HepG2 (cell line): Measurements from ENCODE around the gene WNT6. TPM values are rescaled to one million over a fixed set of nuclear protein-coding genes. Genes with fewer than 3 reads are reported as not detected.
A peak's percentile ranks its signal among the peaks of the same experiment; 100 is the strongest.

Experiments
- BCL6 ChIP-seq: IDR thresholded peaks from 2 replicates; pipeline ENCODE4 v1.6.1; 2016; ENCODE audit warnings: missing genetic modification reagents, missing compliant biosample characterization
- BORCS8-MEF2B ChIP-seq: sonication (generic); formaldehyde crosslinking; IDR thresholded peaks from 2 replicates; pipeline ENCODE4 v1.8.0; 2022; ENCODE audit warnings: mild to moderate bottlenecking, missing genetic modification reagents
- GFI1 ChIP-seq: sonication (generic); formaldehyde crosslinking; IDR thresholded peaks from 2 replicates; pipeline ENCODE4 v1.5.0; 2020; ENCODE audit warnings: missing genetic modification reagents, mild to moderate bottlenecking, borderline replicate concordance
- KAT2B ChIP-seq: fragments of 150-350 bp; IDR thresholded peaks from 2 replicates; pipeline ENCODE4 v1.6.1; 2014; ENCODE audit warnings: low read depth, low read length, borderline replicate concordance
- POLR2G ChIP-seq: fragments of 200-400 bp; formaldehyde crosslinking; IDR thresholded peaks from 2 replicates; pipeline ENCODE4 v1.6.1; 2018; ENCODE audit warnings: mild to moderate bottlenecking, low read depth, low read length, moderate library complexity
- RAD21 ChIP-seq: fragments of 450-650 bp; formaldehyde crosslinking; IDR thresholded peaks from 2 replicates; pipeline ENCODE4 v1.5.0; 2020; ENCODE audit warnings: mild to moderate bottlenecking
- RFXANK ChIP-seq: IDR thresholded peaks from 2 replicates; pipeline ENCODE4 v1.6.1; 2016
- SIX4 ChIP-seq: sonication (generic); formaldehyde crosslinking; IDR thresholded peaks from 2 replicates; pipeline ENCODE4 v1.4.0; 2020; ENCODE audit warnings: missing genetic modification reagents
- ZFP41 ChIP-seq: sonication (generic); formaldehyde crosslinking; IDR thresholded peaks from 2 replicates; pipeline ENCODE4 v1.4.0; 2020; ENCODE audit warnings: mild to moderate bottlenecking, missing genetic modification reagents, borderline replicate concordance
- ZNF136 ChIP-seq: sonication (generic); formaldehyde crosslinking; IDR thresholded peaks from 2 replicates; pipeline ENCODE4 v1.8.1; 2022; ENCODE audit warnings: low read depth, mild to moderate bottlenecking, moderate library complexity, missing genetic modification reagents
- ZNF30 ChIP-seq: sonication (generic); formaldehyde crosslinking; IDR thresholded peaks from 2 replicates; pipeline ENCODE4 v1.5.0; 2020; ENCODE audit warnings: mild to moderate bottlenecking, missing genetic modification reagents
- ZNF33A ChIP-seq: sonication (generic); formaldehyde crosslinking; IDR thresholded peaks from 2 replicates; pipeline ENCODE4 v1.5.1; 2020; ENCODE audit warnings: missing genetic modification reagents, mild to moderate bottlenecking, moderate library complexity, borderline replicate concordance
- ZNF446 ChIP-seq: sonication (generic); formaldehyde crosslinking; IDR thresholded peaks from 2 replicates; pipeline ENCODE4 v1.5.0; 2020; ENCODE audit warnings: mild to moderate bottlenecking, missing genetic modification reagents
- polyA plus RNA-seq, 8 experiments: library from polyadenylated mRNA; depleted of rRNA in 3 of 8; stranded (reverse) in 7 of 8; unstranded in 1 of 8; fragments of >200 nt; fragmentation: Illumina TruSeq in 4 of 8; extraction: Trizol in 4 of 8; gene quantifications; 2 replicates each; pipeline versions ENCODE4 v1.2.1 to v1.2.3, GENCODE V29; 2011 to 2016; ENCODE audit warnings: low read depth in 4 of 8, missing spikeins in 1 of 8, mixed read lengths in 1 of 8; ENCODE audit not compliant: insufficient read depth in 1 of 8
- total RNA-seq, 5 experiments: library from RNA; depleted of rRNA; stranded (reverse); fragments of >200 nt; fragmentation: Illumina TruSeq; extraction: Trizol; gene quantifications; 2 replicates each; pipeline ENCODE4 v1.2.3, GENCODE V29; 2016; ENCODE audit warnings: low read depth in 1 of 5
- TF ChIP-seq, protein P1 (sequence below), 2 experiments: fragments of 450-650 bp in 1 of 2; sonication (generic) in 1 of 2; formaldehyde crosslinking in 1 of 2; IDR thresholded peaks; 2 replicates each; pipeline versions ENCODE4 v1.6.1 to v1.8.0; 2016 to 2022; ENCODE audit warnings: antibody characterized with exemption in 1 of 2, mild to moderate bottlenecking in 1 of 2, missing genetic modification reagents in 1 of 2
- TF ChIP-seq, protein P2 (sequence below): sonication (generic); formaldehyde crosslinking; IDR thresholded peaks from 2 replicates; pipeline ENCODE4 v1.8.1; 2023; ENCODE audit warnings: mild to moderate bottlenecking, moderate library complexity, missing genetic modification reagents
- TF ChIP-seq, protein P3 (sequence below): sonication (generic); formaldehyde crosslinking; IDR thresholded peaks from 2 replicates; pipeline ENCODE4 v1.5.1; 2020; ENCODE audit warnings: missing genetic modification reagents, mild to moderate bottlenecking, borderline replicate concordance

WNT6 gene
- total and polyA plus RNA-seq, 2 of the 13 experiments (the other 11 are each of a cell fraction or from before 2014, with no cell fraction given), result 0.20 TPM; not detected in 1

DNA sequence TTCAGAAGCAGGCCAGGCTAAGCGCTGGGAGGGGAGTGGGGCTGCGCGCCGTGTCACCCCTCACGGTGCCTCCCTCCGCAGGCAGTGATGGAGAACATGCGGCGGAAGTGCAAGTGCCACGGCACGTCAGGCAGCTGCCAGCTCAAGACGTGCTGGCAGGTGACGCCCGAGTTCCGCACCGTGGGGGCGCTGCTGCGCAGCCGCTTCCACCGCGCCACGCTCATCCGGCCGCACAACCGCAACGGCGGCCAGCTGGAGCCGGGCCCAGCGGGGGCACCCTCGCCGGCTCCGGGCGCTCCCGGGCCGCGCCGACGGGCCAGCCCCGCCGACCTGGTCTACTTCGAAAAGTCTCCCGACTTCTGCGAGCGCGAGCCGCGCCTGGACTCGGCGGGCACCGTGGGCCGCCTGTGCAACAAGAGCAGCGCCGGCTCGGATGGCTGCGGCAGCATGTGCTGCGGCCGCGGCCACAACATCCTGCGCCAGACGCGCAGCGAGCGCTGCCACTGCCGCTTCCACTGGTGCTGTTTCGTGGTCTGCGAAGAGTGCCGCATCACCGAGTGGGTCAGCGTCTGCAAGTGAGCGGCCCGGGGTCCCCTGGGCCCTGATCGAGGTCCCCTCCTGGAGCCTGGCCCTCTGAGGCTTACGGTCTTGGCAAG, 33.2 kb downstream of the WNT6 start (continued):
- TF ChIP-seq, protein P1, sequence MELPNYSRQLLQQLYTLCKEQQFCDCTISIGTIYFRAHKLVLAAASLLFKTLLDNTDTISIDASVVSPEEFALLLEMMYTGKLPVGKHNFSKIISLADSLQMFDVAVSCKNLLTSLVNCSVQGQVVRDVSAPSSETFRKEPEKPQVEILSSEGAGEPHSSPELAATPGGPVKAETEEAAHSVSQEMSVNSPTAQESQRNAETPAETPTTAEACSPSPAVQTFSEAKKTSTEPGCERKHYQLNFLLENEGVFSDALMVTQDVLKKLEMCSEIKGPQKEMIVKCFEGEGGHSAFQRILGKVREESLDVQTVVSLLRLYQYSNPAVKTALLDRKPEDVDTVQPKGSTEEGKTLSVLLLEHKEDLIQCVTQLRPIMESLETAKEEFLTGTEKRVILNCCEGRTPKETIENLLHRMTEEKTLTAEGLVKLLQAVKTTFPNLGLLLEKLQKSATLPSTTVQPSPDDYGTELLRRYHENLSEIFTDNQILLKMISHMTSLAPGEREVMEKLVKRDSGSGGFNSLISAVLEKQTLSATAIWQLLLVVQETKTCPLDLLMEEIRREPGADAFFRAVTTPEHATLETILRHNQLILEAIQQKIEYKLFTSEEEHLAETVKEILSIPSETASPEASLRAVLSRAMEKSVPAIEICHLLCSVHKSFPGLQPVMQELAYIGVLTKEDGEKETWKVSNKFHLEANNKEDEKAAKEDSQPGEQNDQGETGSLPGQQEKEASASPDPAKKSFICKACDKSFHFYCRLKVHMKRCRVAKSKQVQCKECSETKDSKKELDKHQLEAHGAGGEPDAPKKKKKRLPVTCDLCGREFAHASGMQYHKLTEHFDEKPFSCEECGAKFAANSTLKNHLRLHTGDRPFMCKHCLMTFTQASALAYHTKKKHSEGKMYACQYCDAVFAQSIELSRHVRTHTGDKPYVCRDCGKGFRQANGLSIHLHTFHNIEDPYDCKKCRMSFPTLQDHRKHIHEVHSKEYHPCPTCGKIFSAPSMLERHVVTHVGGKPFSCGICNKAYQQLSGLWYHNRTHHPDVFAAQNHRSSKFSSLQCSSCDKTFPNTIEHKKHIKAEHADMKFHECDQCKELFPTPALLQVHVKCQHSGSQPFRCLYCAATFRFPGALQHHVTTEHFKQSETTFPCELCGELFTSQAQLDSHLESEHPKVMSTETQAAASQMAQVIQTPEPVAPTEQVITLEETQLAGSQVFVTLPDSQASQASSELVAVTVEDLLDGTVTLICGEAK (IDR thresholded peaks at IDR 0.05), result no peak
- TF ChIP-seq, protein P1 (CRISPR knock-in tag; IDR thresholded peaks at IDR 0.05), result peak; percentile 60; the same call in 1 of the 2 replicates
- TF ChIP-seq ZNF33A (CRISPR knock-in tag) (no peak), ZFP41 (CRISPR knock-in tag) (no peak), RFXANK (CRISPR knock-in tag) (no peak), ZNF30 (CRISPR knock-in tag) (no peak), BORCS8-MEF2B (CRISPR knock-in tag) (no peak; the same call in 1 of the 2 replicates), ZNF446 (CRISPR knock-in tag) (peak; percentile 81; the same call in 1 of the 2 replicates), SIX4 (CRISPR knock-in tag) (no peak), POLR2G (no peak), KAT2B (no peak), ZNF136 (no peak), BCL6 (CRISPR knock-in tag) (no peak; the same call in 1 of the 2 replicates), RAD21 (CRISPR knock-in tag) (peak; percentile 74), GFI1 (CRISPR knock-in tag) (no peak)
- TF ChIP-seq, protein P2, sequence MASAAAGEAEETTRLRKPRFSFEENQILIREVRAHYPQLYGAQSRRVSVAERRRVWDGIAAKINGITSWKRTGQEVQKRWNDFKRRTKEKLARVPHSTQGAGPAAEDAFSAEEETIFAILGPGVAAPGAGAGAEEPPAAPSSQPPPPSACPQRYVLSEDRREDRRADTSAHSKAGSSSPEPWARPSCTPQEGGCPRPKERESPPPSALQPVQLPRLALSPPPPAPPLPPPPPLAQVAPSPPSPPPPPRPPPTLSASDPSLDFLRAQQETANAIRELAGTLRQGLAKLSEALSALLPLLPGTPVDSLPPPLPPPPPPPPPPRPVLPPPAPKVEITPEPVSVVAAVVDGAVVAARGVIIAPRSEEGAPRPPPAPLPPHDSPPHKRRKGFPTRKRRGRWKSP (CRISPR knock-in tag), result peak; percentile 71
- TF ChIP-seq, protein P3, sequence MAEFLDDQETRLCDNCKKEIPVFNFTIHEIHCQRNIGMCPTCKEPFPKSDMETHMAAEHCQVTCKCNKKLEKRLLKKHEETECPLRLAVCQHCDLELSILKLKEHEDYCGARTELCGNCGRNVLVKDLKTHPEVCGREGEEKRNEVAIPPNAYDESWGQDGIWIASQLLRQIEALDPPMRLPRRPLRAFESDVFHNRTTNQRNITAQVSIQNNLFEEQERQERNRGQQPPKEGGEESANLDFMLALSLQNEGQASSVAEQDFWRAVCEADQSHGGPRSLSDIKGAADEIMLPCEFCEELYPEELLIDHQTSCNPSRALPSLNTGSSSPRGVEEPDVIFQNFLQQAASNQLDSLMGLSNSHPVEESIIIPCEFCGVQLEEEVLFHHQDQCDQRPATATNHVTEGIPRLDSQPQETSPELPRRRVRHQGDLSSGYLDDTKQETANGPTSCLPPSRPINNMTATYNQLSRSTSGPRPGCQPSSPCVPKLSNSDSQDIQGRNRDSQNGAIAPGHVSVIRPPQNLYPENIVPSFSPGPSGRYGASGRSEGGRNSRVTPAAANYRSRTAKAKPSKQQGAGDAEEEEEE (CRISPR knock-in tag), result no peak
